Stimulated activated CD8-positive, alpha-beta memory T cell treated with anti-CD3 and anti-CD28 coated beads, Interleukin-15, amount 100 ng/mL, for 24 hours (primary cell): ENCODE results near the gene MYO19.
"Not testable (repeated sequence)": the region's sequence is repeated elsewhere in the genome, so short reads cannot be mapped to it uniquely, and the experiment has no call there.

Experiments used
- DNase-seq: peaks from one replicate; pipeline ENCODE4 v3.0.0-alpha.2; 2020; ENCODE audit warnings: low read depth

MYO19 gene

DNA sequence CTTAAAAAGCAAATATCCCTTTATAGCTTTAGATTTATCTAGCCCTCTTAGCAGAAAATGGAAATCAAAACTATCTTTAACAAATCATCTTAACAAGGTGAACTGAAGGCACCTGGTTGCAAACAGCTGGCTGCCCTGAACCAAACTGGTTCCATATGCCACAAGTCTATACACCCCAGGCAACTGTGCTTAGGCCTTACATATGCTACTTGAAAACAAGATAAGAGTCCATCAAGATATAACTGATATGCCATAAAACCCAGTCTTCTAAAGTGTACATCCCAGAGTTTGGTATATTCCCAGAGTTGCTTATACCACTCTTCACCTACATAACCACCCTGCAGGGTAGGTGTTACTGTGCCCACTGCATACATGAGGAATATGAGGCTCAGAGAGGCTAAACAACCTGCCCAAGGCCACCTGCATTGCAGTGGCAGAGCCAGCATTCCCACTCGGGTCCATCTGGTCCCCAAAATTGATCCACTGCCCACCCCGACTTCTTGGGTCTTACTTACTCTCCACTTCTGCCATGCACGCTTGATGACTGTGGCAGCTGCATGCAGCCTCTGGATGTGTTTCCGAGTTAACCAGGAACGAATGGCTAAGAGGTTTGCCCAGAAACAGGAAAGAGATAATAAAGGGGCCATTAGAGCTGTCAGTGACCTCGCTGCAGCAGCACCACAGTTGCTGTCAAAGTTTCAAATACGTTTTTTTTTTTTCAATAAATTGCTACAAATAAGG is 35.9 kb downstream of the MYO19 start:
- no peak for DNase-seq

DNA sequence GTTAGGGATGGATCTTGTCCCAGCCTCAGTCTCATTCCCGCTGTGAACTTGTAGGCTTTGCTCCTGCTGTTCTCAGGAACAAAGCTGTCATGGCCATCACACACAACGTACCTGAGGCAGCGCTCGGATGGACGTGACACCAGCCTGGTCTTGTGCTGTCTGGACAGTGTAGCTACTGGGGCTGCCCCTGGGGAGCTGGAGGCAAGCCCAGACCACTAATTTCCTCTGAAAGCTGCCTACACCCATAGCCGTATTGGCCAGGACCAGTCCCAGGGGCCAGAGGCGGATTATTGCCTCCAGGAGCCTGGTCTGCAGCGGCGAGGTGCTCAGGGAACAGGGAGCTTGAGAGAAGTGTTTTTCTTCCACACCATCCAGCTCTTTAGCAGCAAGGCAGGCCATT is 36.5 kb downstream of the MYO19 start:
- DNase-seq = no peak

DNA sequence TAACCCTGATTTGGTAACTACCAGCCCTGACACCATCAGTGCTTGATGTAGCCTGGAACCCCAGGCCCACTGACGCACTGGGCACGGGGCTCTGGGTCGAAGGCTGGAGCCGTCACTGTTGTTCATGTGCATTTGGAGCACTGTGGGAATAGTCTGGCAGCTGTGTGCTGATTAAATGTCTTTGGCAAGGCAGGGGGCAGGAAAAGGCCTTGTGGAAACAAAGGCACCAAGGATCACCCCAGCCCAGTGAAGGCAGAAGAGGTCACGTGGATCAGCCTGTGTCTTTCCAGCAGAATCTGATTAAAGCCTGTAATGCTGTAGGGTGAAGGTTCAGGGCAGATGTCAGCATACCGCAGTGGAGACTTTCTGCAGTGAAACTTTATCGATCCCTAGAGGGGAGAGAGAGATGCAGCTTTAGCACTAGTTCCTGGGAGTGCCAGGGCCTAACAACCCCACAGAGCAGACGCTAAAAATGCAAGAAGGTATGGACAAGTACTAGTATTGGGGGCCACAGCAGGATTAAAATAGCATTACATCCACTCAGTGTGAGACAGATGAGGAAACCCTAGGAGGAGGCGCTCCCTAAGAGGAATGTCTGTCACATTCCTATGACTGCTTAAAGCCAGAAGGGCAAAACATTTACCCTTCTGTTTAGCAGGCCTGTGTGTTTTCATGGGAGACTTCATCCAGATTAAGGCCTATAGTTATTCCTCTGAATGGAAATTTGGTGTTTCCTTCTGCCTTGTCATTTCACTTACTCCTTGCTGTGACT is 38.5 kb downstream of the MYO19 start:
- no peak for DNase-seq

DNA sequence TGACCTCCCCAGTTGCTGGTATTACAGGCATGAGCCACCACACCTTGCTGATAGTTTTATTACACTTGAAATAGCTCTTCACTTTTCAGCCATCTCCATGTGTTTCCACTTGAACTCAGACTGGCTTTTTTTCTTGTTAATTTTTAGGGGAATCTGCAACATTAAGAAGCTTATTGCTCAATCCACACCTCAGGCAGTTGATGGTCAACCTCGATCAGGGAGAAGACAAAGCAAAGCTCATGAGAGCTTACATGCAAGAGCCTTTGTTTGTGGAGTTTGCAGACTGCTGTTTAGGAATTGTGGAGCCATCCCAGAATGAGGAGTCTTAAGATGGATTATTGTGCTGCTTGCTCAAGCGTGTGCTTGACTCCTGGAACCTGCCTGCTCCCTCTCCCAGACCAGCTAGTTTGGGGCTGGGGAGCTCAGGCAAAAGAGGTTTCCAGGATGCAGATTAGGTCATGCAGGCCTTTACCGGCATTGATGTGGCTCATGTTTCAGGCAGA is 39.5 kb downstream of the MYO19 start:
- DNase-seq = no peak

DNA sequence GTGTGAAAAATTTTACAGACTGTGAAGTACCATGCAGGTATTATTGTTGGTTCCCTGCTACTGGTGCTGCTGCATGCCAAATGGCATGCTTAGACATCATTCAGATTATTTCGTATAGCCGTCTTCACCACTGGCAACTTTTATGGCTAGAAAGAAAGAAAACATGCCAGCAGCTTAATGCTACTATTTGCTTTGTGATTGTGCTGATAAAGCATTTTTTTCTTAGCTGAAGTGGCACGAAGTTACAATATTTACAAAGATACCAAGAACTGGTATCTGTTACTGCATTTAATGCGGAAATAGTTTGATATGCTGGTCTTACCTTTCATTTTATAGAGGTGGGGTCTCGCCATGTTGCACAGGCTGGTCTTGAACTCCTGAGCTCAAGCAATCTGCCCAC is 40.0 kb downstream of the MYO19 start:
- no peak for DNase-seq

DNA sequence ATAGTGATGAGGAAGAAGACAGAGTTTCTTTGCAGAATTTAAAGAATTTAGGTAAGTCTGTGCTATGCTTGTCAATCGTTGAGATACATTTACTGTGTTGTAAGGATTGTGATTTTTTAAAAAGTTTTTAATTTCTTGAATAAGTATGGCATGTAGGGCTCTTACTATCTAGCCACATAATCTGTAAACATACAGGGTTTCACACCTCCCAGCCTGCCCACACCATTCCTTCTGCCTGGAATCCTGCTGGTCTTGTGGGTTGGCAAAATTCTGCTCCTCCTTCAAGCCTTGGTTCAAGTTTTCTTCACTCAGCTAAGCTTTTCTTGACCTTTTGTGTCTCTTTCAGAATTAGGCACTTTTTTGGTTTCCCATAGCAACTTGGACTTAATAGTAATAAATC is 40.7 kb downstream of the MYO19 start:
- no peak for DNase-seq

DNA sequence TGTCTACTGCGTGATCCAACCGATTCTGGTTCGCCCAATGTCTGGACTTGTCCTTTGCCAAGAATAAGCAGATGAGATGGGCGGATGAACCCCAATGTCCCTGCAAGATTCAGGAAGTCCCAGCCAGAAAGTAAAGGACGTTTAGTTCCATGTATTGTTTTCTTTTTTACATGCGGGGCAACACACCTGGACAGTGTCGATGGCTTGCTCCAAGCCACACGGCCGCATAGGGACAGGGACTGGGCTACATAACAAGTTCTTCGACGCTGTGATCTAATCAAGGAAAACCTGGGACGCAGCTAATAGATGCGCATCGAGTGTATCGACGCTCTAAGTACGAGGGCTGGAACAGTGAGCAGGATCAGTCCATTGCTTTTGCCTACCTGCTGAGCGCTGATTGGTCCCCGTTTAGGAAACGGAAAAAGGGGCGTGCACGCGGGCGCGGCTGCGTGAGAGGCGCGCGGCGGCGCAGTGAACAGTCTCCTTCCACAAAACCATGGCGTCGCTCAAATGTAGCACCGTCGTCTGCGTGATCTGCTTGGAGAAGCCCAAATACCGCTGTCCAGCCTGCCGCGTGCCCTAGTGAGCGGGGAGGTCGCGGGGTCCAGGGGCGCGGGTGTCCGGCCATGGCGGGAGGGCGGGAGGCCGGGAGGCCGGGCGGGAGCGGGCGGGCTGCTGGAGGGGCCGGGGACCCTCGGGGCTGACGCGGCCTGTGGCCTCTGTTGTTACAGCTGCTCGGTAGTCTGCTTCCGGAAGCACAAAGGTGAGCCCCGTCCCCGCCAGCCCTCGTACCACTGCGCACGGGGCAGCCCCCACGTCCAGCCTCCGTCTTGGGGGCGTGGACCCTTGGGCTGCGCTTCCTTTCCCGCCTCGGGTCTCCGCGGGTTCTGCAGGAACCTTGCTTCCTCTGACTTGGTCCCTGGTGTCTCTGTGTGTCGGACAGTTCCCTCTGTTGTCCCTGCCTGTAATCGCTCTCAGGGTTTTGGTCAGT is 48.2 kb downstream of the MYO19 start, which contains the start of gene ZNHIT3:
Gene ZNHIT3, plus strand, starts transcription at position 478 of the 991 bp plus-strand sequence. Its CDS starts 19 bp downstream, at position 497.
- DNase-seq = peak; percentile 70

DNA sequence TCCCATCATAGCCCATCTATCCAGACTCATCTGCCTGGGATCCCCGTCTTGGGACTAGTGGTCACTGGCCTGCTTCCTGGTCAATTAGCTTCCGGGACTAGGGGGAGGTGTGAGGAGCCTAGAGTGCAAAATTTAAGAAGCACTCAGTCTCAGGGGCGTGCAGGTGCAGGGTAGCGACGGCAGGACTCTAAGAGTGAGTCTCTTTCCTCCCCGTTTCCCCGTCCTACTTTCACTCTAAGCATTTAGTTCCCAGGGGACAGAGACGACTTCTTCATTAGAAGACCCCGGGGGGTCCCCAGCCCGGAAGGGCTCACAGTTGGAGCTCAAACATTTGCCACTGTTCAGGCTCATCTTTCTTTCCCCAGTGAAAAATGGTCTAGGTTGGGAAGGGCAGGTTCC is 48.9 kb downstream of the MYO19 start:
- DNase-seq = no peak

DNA sequence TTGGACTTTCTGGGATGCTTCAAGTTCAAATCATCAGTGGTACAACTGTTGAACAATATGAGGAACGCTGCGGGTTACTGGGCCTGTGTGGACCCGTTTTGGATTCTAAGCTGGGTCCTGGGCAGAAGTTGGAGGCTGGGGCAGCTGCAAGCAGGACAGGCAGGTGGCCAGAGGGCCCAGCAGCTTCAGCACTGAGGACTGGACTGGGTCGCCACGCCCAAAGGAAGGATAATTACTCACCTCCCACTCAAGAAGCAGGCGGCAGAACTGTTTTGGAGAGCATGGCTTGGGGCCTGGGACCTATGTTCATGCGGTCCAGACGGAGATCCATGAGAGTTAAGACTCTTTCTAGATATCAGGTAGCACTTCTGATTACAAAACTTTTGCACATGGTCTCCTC is 49.6 kb downstream of the MYO19 start:
- DNase-seq = no peak

DNA sequence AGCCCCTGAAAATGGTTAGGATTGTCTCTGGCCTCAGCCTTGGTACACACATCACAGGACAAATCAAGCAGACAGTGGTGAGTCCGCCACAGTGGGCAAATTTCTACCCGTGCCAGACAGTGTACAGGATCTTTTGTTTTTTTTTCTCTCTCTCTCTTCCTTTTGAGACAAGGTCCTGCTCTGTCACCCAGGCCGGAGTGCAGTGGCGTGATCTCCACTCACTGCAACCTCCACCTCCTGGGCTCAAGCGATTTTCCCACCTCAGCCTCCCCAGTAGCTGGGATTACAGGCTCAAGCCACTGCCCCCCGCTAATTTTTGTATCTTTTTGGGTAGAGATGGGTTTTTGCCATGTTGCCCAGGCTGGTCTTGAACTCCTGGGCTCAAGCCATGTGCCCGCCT is 50.6 kb downstream of the MYO19 start:
- DNase-seq = not testable (repeated sequence)

DNA sequence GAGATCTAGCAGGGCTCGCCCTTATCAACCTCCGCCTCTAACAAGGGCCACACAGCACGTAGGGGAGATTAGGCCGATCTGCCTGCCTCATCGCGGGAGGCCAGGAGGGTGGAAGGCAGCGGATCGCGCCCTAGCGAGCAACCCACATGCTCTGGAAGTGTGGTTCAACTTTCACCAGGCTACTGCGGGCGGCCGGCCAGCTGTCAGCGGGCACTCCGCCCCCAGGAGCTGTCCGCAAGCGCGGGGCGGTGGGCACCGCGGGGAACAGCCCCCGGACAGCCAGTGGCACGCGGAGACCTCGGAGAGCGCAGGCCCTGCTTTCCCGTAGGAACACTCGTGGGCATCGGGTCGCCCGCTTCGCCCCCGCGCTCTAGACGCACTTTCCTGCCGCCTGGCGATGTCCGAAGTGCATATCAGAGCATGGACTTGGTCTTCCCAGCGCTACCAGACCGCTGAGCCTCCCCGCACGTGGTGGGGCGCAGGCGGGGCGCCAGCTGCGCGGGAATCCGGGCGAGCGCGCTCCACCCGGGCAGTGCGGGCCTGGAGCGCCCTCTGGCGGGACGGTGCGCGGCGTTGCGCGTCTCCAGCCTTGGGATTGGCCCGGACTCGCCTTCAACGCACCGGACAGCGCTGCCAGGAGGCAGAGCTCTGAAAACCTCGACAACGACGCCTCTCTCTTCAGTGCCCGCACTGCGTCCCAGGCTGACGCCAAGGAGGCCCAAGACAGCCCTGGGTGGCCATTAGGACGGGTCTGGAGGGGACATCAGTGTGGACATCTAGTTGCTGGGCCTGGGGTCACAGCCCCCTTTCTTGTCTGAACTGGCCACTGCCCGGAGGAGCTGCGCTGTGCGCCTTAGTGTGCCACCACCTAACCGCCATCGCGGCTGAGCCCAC is 51.8 kb downstream of the MYO19 start:
- peak; percentile 83 for DNase-seq

DNA sequence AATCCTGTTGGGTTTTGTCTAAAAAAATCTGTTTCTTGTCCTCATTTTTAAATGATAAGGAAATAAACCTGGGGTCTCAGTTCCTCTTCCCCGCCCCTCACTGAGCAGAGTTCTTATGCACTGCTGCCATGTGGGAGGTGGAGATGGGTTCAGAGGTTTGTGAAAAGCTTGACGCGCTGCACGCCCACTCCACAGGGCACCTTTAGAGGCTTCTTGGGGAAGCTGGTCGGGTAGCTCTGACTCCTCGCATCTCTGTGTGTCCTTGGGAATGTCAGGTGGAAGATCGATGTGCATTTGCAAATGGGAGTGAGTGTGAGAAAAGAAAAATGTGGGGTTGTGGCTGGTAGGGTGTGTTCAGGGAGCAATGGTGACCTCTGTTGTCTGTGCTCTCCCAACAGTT is 52.8 kb downstream of the MYO19 start:
- DNase-seq = no peak

DNA sequence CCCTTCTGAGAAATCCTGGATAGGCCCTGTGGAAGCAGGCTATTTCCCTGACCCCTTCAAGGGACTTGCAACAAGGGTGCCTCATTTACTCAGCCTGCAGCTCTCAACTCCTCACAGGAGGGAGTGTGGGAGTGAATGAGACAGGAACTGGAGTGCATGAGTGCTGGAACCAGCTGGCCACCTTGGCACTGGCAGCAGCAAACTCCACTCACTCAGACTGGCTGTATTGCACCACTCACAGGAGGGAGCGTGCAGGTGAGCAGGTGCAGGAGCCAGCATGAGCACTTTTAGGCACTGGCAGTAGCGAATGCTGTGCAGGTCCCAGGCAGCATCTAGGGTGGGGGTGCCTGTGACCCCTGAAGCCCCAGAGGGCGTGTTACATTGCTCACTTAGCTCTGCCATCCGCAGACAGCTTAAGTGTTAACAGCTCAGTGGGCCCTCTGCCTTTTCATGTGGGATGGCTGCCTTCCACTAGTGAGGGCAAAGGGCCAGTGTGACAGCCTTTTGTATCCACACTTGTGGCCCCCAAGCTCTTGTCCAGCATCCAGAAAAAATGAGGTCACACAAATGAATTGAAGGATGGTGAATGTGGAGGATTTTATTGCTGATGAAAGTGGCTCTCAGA is 59.2 kb downstream of the MYO19 start:
- DNase-seq = no peak

DNA sequence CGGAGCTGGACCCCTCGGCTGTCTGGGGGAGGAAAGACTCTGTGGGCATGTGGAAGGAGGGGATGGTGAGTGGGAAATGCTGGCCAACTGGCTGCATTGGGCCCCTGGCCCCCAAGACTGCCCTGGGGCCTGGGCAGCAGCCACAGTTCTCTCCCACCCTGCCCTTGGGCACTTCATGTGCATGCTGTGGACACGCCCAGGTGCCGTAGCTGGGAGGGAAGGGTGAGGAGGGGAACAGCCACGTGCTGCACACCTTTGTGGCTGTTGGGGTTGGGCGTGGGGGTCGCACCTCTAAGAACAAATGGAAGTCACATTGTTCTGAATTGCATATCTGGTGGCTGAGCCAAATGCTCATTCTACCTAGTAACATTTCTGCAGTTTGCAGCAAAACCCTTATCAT is 60.1 kb downstream of the MYO19 start:
- DNase-seq = no peak

DNA sequence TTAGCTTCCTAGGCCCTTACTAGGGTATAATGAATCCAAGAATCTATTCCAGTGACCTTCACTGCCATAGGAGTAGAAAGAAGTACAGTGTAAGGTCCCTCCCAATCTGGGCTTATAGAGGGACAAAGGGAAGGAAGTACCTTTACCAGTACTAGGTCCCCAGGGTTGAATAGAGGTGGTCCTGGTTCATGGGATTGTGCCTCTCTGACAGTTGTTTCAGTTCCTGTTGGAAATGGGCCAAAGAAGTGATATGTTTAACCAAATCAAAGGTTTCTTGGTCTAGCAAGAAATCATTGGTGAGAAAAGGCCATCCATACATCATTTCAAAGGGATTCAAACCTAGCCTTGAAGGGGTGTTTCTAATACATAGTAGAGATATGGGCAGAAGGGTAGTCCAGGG is 64.2 kb downstream of the MYO19 start:
- DNase-seq = no peak

DNA sequence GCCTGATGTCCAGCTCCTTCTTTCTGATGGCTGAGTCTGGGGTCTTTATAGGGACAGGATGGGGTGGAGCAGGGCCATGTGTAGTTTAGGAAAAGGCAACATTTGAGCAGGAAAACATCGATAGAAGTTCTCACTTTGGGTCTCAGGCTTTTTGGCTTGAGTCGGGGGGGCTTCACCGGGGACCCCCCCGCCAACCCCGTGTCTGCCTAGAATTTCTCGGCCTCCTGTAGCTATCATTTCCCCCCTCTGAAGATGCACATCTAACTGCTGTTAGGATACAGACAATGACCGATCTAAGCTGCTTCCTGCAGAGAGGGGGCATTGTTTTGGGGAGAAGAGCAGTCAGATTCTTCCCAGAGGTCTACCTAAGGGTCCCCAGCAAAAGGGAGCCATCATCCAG is 64.9 kb downstream of the MYO19 start:
- no peak for DNase-seq

DNA sequence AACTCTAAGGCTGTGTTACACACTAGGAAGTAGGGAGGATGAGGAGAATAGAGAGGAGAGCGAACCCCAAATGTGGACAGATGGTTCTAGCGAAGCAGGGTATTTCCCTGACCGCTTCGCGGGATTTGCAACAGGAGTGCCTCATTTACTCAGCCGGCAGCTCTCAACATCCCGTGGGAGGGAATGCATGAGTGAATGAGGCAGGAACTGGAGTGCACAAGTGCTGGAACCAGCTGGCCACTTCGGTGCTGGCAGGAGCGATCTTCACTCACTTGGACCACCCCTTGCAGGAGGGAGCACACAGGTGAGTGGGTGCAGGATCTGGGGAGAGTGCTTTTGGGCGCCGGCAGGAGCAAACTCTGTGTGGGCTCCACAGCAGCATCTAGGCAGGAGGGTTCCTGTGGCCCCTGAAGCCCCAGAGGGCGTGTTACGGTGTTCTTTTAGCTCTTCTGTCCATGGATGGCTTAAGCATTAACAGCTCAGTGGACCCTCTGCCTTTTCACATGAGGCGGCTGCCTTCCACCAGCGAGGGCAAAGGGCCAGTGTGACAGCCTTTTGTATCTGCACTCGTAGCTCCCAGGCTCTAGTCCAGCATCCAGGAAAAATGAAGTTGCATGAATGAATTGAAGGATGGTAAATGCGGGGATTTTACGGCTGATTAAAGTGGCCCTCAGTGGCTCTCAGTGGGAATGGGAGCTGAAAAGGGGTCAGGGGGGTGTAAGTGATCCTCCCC is 65.6 kb downstream of the MYO19 start:
- no peak for DNase-seq

DNA sequence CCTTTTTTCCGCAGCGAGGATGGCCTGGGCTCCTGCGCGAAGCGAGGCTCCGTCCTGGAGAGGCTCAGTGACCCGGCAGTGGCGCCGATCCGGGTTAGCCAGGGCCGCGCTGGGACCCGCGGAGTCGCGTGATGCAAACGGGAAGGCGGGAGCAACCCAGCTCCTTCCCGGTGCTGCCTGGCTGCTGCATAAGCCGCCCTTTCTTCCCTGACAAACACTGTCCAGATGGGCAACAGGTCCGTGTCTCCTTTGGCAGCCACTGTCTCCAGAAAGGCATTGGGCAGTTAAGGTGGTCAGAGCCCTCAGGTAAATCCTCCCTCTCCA is 69.9 kb downstream of the MYO19 start:
- no peak for DNase-seq

DNA sequence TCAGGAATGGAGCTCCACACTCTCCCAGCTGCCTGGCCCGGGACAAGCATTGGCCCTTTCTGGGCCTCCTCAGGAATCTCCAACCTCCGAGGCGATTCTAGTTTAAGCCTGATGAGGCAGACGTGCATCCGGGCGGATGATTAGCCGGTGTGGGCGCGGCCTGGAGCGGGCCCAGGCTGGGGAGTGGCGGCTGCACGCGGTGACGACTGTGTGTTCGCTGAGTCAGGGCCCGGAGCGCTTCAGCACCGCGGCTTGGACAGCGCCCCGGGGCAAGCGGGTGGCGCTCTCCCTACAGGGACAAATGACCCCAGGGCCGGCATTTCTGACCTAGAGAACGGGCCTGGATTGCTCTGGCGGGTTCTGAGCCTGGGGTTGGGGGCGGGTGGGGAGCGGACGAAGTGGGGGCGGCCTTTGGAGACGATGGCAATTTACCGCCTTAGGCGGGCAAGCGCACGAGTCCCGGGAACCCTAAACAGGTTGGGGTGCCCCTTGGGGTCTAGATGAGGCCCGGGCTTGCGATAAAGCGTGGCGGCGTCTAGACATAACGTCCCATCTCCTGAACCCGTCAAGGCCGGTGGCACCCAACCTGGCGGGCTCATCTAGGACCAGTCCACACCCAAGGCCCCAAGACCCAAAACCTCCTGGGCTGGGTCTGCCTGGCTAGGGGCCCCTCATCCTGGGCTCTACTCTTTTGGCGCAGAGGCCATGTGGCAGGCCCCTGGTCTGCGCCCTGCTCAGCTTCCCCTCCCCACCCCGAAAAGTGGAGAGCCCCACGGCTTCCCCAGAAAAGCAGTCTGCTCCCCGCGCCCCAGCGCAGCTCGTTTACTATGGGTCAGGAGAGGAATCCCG is 70.5 kb downstream of the MYO19 start:
- peak; percentile 19 for DNase-seq
